C4-2B (cell line): ENCODE measurements around the gene RNPEP.

Source experiments
- H3K27ac ChIP-seq: fragments of 450-650 bp; 2 replicates; pipeline ENCODE4 v1.5.1; 2017
- CTCF ChIP-seq: fragments of 450-650 bp; conservative IDR thresholded peaks from 2 replicates; pipeline ENCODE4 v1.5.1; 2017; ENCODE audit warnings: mild to moderate bottlenecking
- ZFX ChIP-seq: fragments of 450-650 bp; IDR thresholded peaks from 2 replicates; pipeline ENCODE4 v1.6.1; 2017

RNPEP gene

GRCh38 chr1:202013603-202014002 is 31.2 kb downstream of the RNPEP start:
- no peak overlapping the region for H3K27ac ChIP-seq

GRCh38 chr1:202014060-202014459 is 31.6 kb downstream of the RNPEP start:
- no peak overlapping the region for H3K27ac ChIP-seq
- TF ChIP-seq CTCF (no peak), ZFX (no peak)

More at GRCh38 chr1:202013603-202014002, 31.2 kb downstream of the RNPEP start:
- TF ChIP-seq CTCF (no peak), ZFX (no peak)

GRCh38 chr1:202014915-202015661 is 32.6 kb downstream of the RNPEP start:
- TF ChIP-seq ZFX (no peak), CTCF (no peak)

GRCh38 chr1:202015662-202015937 is 33.2 kb downstream of the RNPEP start:
- TF ChIP-seq ZFX (no peak), CTCF (no peak)
- no peak overlapping the region for H3K27ac ChIP-seq

More at GRCh38 chr1:202014915-202015661, 32.6 kb downstream of the RNPEP start:
- H3K27ac ChIP-seq = no peak overlapping the region

GRCh38 chr1:202016022-202016810 is 33.8 kb downstream of the RNPEP start:
- TF ChIP-seq ZFX = no peak
- no peak for TF ChIP-seq CTCF
- H3K27ac ChIP-seq = no peak overlapping the region

GRCh38 chr1:202016811-202017748 is 34.6 kb downstream of the RNPEP start:
- TF ChIP-seq ZFX (no peak), CTCF (no peak)
- peak overlapping the region; percentile 82 for H3K27ac ChIP-seq
